ENCODE data around the gene ABCB11. TPM values are rescaled to one million over a fixed set of nuclear protein-coding genes. Genes with fewer than 3 reads are reported as not detected.

ABCB11 gene
- total RNA-seq = under 1 TPM in 3 of 4 donors, not detected in 1; 0.10 to 0.24 (median 0.12) TPM

DNA sequence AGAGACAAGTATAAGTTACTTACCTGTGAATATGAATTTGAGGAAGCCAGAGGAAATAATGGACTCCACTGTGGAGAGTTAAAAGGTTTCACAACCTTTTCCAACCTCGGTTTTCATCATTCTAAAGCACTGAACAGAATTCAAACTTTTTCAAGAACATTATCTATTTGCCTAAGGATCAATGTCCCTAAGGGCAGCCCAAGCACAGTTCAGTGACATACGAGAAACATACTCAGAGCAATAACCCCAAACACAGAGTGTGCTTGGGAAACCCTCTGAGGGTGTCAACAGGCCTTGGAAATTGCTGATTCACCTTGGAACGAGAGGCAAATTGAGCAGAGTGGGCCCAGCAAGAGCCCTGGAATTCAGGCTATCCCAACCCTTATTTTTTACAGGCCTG, at the start of gene ABCB11:
TSS of gene ABCB11 (minus strand) at position 123 of the 400 bp plus-strand sequence. CDS start 13,199 bp downstream, outside the sequence.
- in situ Hi-C loops (cut with MboI; ENCODE audit: low sequenced_read_pairs in 4 of 4) = no loop called here
- DNase-seq (no peak), ATAC-seq (no peak)
- Histone ChIP-seq H3K36me3 (no peaks in the 10 kb centered on the region), H3K4me1 (no peaks in the 10 kb centered on the region), H3K27me3 (no peaks in the 10 kb centered on the region), H3K9me3 (no peaks in the 10 kb centered on the region), H3K4me3 (no peak within 1 kb of the TSS), H3K27ac (no peak within 1 kb of the TSS)
- intact Hi-C loops (cut with DNase I; ENCODE audit: low total_unique reads) = no loop called here
- TF ChIP-seq CTCF (IDR thresholded peaks at IDR 0.05 in 4 of 5, conservative IDR thresholded peaks at IDR 0.05 in 1 of 5) (no peak), POLR2A (IDR thresholded peaks at IDR 0.05) (no peak)

DNA sequence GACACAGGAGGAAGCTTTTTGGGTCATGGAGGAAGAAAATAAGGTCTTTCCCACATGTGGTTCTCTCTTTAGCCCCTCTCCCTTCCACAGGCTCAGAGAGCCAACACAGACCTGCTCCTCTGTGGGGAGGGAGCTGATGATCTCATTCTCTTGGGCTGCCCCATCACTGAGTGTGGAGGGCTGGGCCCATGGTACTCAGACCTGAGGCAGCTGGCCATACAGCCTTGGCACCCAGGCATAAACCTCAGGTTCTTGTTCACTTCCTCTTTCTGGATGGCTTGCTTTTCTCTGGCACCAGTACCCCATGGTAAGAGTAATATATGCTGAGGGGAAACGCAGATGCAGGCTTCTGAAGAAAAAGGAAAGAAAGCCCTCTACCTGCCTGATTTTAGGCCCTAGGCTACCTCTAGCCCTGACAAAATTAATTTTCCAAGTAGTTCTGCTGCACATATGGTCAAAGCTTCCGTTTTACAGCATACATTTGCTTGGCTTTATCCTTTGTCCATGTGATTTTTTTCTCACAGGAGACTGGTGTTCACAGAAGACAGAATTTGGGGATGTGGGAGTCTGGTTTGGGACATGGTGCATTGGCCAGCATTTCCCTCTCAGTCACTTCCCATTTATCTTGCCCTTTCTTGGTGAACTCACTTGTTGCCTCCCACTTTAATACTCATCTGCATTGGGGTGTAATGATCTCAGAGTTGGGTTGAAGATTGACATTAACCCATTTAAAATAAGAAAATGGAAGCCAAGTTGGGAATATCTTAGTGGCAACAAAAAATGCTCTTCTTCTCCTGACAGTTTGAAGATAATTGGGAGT, 49.3 kb upstream of the ABCB11 start:
- H3K27ac ChIP-seq = no peak overlapping the region
- H3K4me1 ChIP-seq = no peaks in the 10 kb centered on the region
- intact Hi-C loops (cut with DNase I; ENCODE audit: low total_unique reads) (no loop called here), in situ Hi-C loops (cut with MboI; ENCODE audit: low sequenced_read_pairs in 4 of 4) (no loop called here)
- TF ChIP-seq POLR2A (IDR thresholded peaks at IDR 0.05) (no peak), CTCF (IDR thresholded peaks at IDR 0.05 in 4 of 5, conservative IDR thresholded peaks at IDR 0.05 in 1 of 5) (no peak)
- no peaks in the 10 kb centered on the region for H3K9me3 ChIP-seq
- no peaks in the 10 kb centered on the region for H3K36me3 ChIP-seq
- H3K4me3 ChIP-seq = no peak overlapping the region
- H3K27me3 ChIP-seq = no peaks in the 10 kb centered on the region
- ATAC-seq = no peak
- DNase-seq = no peak

DNA sequence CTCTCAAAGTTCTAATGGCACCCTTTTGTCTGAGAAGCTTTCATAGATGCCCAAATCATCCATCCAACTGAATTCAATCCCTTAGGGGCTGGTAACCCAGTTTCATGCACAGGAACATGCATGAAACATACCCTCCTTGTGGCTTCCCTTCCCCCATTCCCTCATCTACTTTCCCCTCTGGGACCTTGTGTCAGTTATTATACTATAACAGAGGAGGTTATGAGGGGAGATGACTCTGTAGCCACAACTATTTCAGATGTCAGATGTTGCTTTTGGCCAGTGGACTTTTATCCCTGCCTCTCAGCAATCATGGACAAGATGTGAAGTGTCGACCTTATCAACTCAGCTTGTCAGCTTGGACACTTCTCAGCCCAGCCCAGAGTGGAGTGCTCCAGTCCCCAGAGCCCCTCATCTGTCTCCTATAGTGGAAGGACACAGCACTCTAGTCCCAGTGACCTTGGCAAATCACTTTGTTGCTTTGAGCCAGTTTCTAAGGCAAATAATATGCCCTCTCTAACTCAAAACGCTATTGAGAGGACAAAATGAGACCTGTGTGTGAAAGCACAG, 46.6 kb upstream of the ABCB11 start:
- TF ChIP-seq CTCF (IDR thresholded peaks at IDR 0.05 in 4 of 5, conservative IDR thresholded peaks at IDR 0.05 in 1 of 5) = no peak
- no peak for TF ChIP-seq POLR2A (IDR thresholded peaks at IDR 0.05)
- ATAC-seq (no peak), DNase-seq (no peak)
- H3K4me1 ChIP-seq = no peaks in the 10 kb centered on the region
- no peaks in the 10 kb centered on the region for H3K36me3 ChIP-seq
- no peak overlapping the region for H3K27ac ChIP-seq
- no peaks in the 10 kb centered on the region for H3K9me3 ChIP-seq
- H3K4me3 ChIP-seq = no peak overlapping the region
- intact Hi-C loops (cut with DNase I; ENCODE audit: low total_unique reads) (no loop called here), in situ Hi-C loops (cut with MboI; ENCODE audit: low sequenced_read_pairs in 4 of 4) (no loop called here)
- no peaks in the 10 kb centered on the region for H3K27me3 ChIP-seq

GRCh38 chr2:169073963-169074751, 43.0 kb upstream of the ABCB11 start:
- no peaks in the 10 kb centered on the region for H3K4me1 ChIP-seq
- no peaks in the 10 kb centered on the region for H3K9me3 ChIP-seq
- no peak overlapping the region for H3K4me3 ChIP-seq
- no peak overlapping the region for H3K27ac ChIP-seq
- in situ Hi-C loops (cut with MboI; ENCODE audit: low sequenced_read_pairs in 4 of 4) = no loop called here
- no peaks in the 10 kb centered on the region for H3K36me3 ChIP-seq
- H3K27me3 ChIP-seq = no peaks in the 10 kb centered on the region
- ATAC-seq (no peak), DNase-seq (no peak)
- intact Hi-C loops (cut with DNase I; ENCODE audit: low total_unique reads) = no loop called here
- TF ChIP-seq POLR2A (IDR thresholded peaks at IDR 0.05) (no peak), CTCF (IDR thresholded peaks at IDR 0.05 in 4 of 5, conservative IDR thresholded peaks at IDR 0.05 in 1 of 5) (no peak)

All from gastrocnemius medialis (tissue), 4 donors.